ENCODE measurements around the gene LZTS2. TPM values are rescaled to one million over a fixed set of nuclear protein-coding genes. Genes with fewer than 3 reads are reported as not detected.

The LZTS2 gene, protein sequence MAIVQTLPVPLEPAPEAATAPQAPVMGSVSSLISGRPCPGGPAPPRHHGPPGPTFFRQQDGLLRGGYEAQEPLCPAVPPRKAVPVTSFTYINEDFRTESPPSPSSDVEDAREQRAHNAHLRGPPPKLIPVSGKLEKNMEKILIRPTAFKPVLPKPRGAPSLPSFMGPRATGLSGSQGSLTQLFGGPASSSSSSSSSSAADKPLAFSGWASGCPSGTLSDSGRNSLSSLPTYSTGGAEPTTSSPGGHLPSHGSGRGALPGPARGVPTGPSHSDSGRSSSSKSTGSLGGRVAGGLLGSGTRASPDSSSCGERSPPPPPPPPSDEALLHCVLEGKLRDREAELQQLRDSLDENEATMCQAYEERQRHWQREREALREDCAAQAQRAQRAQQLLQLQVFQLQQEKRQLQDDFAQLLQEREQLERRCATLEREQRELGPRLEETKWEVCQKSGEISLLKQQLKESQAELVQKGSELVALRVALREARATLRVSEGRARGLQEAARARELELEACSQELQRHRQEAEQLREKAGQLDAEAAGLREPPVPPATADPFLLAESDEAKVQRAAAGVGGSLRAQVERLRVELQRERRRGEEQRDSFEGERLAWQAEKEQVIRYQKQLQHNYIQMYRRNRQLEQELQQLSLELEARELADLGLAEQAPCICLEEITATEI
- 62.8 and 88.3 TPM in 2 replicates for total RNA-seq (2014; rRNA removed; shearing (Covaris generic))
- polyA plus RNA-seq (2016; fragmentation: Nextera tagmentation; extraction: Ambion mirVana), result 27.6 and 28.8 TPM in 2 replicates
- long read RNA-seq, full-length matches to known transcripts, result 2 of 6 reads
- long read RNA-seq, partial matches to known transcripts, result 0 of 6 reads
- long read RNA-seq, other reads (novel, unspliced or antisense), result 4 of 6 reads

DNA sequence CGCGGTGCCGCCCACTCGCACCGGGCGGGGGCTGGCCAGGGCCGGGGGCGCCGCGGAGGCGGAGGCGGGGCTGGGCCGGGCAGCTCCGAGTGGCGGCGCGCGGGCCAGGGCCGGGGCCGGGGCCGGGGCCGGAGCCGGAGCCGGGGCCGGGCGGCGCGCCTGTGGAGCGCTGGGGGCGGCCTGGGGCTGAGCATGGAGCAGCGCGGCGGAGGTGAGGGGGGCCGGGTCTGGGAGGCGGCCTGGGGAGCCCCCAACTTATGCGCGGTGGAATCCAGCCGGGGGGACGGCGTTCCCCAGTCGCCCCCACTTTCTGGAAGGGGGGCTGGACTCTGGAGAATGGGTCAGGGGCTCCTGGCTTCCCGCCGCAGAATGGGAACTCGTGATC, at the start of gene LZTS2:
Gene LZTS2 (plus strand): TSS at position 67 of the 385 bp plus-strand sequence. CDS start 2,731 bp downstream, outside the sequence.
- H3K27ac Mint-ChIP-seq, result peak within 1 kb of the TSS; percentile 92
- no peaks in the 10 kb centered on the region for H3K9me2 ChIP-seq (ENCODE audit: insufficient read depth)
- DNase-seq (ENCODE audit: low spot score), result peak; percentile 43
- peak within 1 kb of the TSS; percentile 95 for H3K27ac ChIP-seq (ENCODE audit: low read depth)
- peaks cover 25% of the 10 kb centered on the region for H3K36me3 Mint-ChIP-seq (ENCODE audit: low read depth)
- peaks cover 25% of the 10 kb centered on the region for H3F3A ChIP-seq (replicated peaks; ENCODE audit: low read depth)
- H3K4me1 ChIP-seq (ENCODE audit: insufficient read depth), result peaks cover 33% of the 10 kb centered on the region
- H3K27me3 Mint-ChIP-seq (ENCODE audit: insufficient read depth, low read depth, poor library complexity), result peaks cover 25% of the 10 kb centered on the region
- H2AFZ ChIP-seq, result peak within 1 kb of the TSS; percentile 56
- H4K20me1 ChIP-seq (replicated peaks; ENCODE audit: insufficient read depth), result 0 out of 2 replicates have a peak, but pooled peaks cover 2% of the 10 kb centered on the region
- H3K4me2 ChIP-seq, result peak within 1 kb of the TSS; percentile 97
- peak within 1 kb of the TSS; percentile 90 for H3K4me3 ChIP-seq
- no peaks in the 10 kb centered on the region; the same call in 2 of the 3 replicates for H3K9me3 Mint-ChIP-seq
- peaks cover 22% of the 10 kb centered on the region for H3K79me2 ChIP-seq (replicated peaks; ENCODE audit: insufficient read depth)
- peak; percentile 0; the same call in 2 of the 3 replicates for ATAC-seq
- H3K27me3 ChIP-seq (ENCODE audit: insufficient read depth), result no peaks in the 10 kb centered on the region
- H3K36me3 ChIP-seq (ENCODE audit: insufficient read depth), result peaks cover 1% of the 10 kb centered on the region; the same call in 1 of the 2 replicates
- peak within 1 kb of the TSS; percentile 96 for H3K4me3 Mint-ChIP-seq
- TF ChIP-seq, protein P1, sequence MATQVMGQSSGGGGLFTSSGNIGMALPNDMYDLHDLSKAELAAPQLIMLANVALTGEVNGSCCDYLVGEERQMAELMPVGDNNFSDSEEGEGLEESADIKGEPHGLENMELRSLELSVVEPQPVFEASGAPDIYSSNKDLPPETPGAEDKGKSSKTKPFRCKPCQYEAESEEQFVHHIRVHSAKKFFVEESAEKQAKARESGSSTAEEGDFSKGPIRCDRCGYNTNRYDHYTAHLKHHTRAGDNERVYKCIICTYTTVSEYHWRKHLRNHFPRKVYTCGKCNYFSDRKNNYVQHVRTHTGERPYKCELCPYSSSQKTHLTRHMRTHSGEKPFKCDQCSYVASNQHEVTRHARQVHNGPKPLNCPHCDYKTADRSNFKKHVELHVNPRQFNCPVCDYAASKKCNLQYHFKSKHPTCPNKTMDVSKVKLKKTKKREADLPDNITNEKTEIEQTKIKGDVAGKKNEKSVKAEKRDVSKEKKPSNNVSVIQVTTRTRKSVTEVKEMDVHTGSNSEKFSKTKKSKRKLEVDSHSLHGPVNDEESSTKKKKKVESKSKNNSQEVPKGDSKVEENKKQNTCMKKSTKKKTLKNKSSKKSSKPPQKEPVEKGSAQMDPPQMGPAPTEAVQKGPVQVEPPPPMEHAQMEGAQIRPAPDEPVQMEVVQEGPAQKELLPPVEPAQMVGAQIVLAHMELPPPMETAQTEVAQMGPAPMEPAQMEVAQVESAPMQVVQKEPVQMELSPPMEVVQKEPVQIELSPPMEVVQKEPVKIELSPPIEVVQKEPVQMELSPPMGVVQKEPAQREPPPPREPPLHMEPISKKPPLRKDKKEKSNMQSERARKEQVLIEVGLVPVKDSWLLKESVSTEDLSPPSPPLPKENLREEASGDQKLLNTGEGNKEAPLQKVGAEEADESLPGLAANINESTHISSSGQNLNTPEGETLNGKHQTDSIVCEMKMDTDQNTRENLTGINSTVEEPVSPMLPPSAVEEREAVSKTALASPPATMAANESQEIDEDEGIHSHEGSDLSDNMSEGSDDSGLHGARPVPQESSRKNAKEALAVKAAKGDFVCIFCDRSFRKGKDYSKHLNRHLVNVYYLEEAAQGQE (IDR thresholded peaks at IDR 0.05; ENCODE audit: unreplicated experiment), result no peak
- no peak for TF ChIP-seq CREB1 (CRISPR knock-in tag; IDR thresholded peaks at IDR 0.05; ENCODE audit: low read depth)
- TF ChIP-seq EZH2phosphoT487 (IDR thresholded peaks at IDR 0.05; ENCODE audit: unreplicated experiment), result no peak
- TF ChIP-seq ZNF114 (CRISPR knock-in tag; IDR thresholded peaks at IDR 0.05), result no peak
- no peak for TF ChIP-seq POLR2AphosphoS5 (IDR thresholded peaks at IDR 0.05; ENCODE audit: low read depth)
- TF ChIP-seq JUNB (IDR thresholded peaks at IDR 0.05; ENCODE audit: unreplicated experiment), result no peak
- TF ChIP-seq, protein P2, sequence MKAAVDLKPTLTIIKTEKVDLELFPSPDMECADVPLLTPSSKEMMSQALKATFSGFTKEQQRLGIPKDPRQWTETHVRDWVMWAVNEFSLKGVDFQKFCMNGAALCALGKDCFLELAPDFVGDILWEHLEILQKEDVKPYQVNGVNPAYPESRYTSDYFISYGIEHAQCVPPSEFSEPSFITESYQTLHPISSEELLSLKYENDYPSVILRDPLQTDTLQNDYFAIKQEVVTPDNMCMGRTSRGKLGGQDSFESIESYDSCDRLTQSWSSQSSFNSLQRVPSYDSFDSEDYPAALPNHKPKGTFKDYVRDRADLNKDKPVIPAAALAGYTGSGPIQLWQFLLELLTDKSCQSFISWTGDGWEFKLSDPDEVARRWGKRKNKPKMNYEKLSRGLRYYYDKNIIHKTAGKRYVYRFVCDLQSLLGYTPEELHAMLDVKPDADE (IDR thresholded peaks at IDR 0.05), result no peak
- TF ChIP-seq, protein P3, sequence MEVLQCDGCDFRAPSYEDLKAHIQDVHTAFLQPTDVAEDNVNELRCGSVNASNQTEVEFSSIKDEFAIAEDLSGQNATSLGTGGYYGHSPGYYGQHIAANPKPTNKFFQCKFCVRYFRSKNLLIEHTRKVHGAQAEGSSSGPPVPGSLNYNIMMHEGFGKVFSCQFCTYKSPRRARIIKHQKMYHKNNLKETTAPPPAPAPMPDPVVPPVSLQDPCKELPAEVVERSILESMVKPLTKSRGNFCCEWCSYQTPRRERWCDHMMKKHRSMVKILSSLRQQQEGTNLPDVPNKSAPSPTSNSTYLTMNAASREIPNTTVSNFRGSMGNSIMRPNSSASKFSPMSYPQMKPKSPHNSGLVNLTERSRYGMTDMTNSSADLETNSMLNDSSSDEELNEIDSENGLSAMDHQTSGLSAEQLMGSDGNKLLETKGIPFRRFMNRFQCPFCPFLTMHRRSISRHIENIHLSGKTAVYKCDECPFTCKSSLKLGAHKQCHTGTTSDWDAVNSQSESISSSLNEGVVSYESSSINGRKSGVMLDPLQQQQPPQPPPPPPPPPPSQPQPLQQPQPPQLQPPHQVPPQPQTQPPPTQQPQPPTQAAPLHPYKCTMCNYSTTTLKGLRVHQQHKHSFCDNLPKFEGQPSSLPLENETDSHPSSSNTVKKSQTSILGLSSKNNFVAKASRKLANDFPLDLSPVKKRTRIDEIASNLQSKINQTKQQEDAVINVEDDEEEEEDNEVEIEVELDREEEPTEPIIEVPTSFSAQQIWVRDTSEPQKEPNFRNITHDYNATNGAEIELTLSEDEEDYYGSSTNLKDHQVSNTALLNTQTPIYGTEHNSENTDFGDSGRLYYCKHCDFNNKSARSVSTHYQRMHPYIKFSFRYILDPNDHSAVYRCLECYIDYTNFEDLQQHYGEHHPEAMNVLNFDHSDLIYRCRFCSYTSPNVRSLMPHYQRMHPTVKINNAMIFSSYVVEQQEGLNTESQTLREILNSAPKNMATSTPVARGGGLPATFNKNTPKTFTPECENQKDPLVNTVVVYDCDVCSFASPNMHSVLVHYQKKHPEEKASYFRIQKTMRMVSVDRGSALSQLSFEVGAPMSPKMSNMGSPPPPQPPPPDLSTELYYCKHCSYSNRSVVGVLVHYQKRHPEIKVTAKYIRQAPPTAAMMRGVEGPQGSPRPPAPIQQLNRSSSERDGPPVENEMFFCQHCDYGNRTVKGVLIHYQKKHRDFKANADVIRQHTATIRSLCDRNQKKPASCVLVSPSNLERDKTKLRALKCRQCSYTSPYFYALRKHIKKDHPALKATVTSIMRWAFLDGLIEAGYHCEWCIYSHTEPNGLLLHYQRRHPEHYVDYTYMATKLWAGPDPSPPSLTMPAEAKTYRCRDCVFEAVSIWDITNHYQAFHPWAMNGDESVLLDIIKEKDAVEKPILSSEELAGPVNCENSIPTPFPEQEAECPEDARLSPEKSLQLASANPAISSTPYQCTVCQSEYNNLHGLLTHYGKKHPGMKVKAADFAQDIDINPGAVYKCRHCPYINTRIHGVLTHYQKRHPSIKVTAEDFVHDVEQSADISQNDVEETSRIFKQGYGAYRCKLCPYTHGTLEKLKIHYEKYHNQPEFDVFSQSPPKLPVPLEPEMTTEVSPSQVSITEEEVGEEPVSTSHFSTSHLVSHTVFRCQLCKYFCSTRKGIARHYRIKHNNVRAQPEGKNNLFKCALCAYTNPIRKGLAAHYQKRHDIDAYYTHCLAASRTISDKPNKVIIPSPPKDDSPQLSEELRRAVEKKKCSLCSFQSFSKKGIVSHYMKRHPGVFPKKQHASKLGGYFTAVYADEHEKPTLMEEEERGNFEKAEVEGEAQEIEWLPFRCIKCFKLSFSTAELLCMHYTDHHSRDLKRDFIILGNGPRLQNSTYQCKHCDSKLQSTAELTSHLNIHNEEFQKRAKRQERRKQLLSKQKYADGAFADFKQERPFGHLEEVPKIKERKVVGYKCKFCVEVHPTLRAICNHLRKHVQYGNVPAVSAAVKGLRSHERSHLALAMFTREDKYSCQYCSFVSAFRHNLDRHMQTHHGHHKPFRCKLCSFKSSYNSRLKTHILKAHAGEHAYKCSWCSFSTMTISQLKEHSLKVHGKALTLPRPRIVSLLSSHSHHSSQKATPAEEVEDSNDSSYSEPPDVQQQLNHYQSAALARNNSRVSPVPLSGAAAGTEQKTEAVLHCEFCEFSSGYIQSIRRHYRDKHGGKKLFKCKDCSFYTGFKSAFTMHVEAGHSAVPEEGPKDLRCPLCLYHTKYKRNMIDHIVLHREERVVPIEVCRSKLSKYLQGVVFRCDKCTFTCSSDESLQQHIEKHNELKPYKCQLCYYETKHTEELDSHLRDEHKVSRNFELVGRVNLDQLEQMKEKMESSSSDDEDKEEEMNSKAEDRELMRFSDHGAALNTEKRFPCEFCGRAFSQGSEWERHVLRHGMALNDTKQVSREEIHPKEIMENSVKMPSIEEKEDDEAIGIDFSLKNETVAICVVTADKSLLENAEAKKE (CRISPR knock-in tag; IDR thresholded peaks at IDR 0.05), result no peak
- TF ChIP-seq ZNF331 (CRISPR knock-in tag; IDR thresholded peaks at IDR 0.05; ENCODE audit: low read depth), result no peak
- TF ChIP-seq NANOG (IDR thresholded peaks at IDR 0.05; ENCODE audit: borderline replicate concordance), result no peak
- no peak for TF ChIP-seq STAT1 (IDR thresholded peaks at IDR 0.05; ENCODE audit: unreplicated experiment)
- H3K4me1 Mint-ChIP-seq, result peaks cover 33% of the 10 kb centered on the region
